ENCODE data around the gene MAP2K3. TPM values are rescaled to one million over a fixed set of nuclear protein-coding genes. Genes with fewer than 3 reads are reported as not detected.

MAP2K3 gene
- total and polyA plus RNA-seq, 5 donors: 29.6 to 61.2 (median 39.2) TPM

DNA sequence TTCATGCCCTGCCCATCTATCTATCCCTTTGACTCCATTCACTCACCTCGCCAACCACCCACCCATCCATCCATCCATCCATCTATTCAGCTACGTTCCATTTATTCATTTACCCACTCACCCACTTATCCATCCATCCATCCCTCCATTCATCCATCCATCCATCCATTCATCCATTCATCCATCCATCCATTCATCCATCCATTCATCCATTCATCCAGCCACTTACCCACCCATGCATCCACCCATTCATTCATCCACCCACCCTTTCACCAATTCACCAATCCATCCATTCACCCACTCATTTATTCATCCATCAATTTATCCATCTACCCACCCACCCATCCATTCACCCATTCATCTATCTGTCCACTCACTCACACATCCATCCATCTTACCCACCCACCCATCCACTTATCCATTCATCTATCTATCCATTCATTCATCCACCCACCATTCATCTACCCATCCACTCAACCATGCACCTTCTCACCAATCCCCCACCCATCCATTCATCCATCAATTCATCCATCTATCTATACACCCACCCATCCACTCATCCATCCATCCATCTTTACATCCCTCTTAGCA, 72.1 kb downstream of the MAP2K3 start:
- H3K4me1 ChIP-seq (ENCODE audit: control insufficient read depth, insufficient read depth, low read length): peaks cover 14% of the 10 kb centered on the region
- no peak for DNase-seq
- intact Hi-C loops (cut with DNase I): no loop called here
- H3K27ac ChIP-seq (ENCODE audit: low read length): no peak overlapping the region
- no peak for ATAC-seq
- no peaks in the 10 kb centered on the region for H3K27me3 ChIP-seq (ENCODE audit: control insufficient read depth, insufficient read depth)
- no peak overlapping the region for H3K4me3 ChIP-seq (ENCODE audit: low read length)
- WGBS: 96% methylated on average over 2 of the region's 2 CpGs
- no peaks in the 10 kb centered on the region for H3K9me3 ChIP-seq (ENCODE audit: control insufficient read depth, low read length)

DNA sequence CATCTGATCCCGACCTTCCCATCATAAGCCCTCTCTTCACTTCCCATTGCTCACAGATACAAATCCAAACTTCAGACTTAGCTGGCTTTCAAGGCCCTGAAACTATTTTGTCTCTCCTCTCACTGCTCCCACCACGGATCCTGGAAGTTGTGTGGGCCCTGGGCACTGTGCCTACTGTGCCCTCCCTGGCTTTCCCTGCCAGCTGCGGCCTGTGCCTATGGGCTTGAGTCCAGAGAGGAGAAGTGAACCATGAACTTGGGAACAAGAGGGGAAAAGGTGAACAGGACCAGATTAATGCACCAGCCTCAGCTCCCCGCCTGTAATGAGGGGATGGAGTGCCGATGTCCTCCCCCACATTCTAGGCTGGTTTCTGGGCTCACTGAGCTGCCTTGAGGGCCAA, 72.8 kb downstream of the MAP2K3 start:
- 76% methylated on average over 5 of the region's 5 CpGs for WGBS
- intact Hi-C loops (cut with DNase I): no loop called here
- no peaks in the 10 kb centered on the region for H3K27me3 ChIP-seq (ENCODE audit: control insufficient read depth, insufficient read depth)
- H3K9me3 ChIP-seq (ENCODE audit: control insufficient read depth, low read length): no peaks in the 10 kb centered on the region
- peaks cover 14% of the 10 kb centered on the region for H3K4me1 ChIP-seq (ENCODE audit: control insufficient read depth, insufficient read depth, low read length)
- H3K4me3 ChIP-seq (ENCODE audit: low read length): no peak overlapping the region
- no peak overlapping the region for H3K27ac ChIP-seq (ENCODE audit: low read length)
- peak in 2 of 3 donors; percentile 7 to 31 for DNase-seq
- ATAC-seq: no peak

DNA sequence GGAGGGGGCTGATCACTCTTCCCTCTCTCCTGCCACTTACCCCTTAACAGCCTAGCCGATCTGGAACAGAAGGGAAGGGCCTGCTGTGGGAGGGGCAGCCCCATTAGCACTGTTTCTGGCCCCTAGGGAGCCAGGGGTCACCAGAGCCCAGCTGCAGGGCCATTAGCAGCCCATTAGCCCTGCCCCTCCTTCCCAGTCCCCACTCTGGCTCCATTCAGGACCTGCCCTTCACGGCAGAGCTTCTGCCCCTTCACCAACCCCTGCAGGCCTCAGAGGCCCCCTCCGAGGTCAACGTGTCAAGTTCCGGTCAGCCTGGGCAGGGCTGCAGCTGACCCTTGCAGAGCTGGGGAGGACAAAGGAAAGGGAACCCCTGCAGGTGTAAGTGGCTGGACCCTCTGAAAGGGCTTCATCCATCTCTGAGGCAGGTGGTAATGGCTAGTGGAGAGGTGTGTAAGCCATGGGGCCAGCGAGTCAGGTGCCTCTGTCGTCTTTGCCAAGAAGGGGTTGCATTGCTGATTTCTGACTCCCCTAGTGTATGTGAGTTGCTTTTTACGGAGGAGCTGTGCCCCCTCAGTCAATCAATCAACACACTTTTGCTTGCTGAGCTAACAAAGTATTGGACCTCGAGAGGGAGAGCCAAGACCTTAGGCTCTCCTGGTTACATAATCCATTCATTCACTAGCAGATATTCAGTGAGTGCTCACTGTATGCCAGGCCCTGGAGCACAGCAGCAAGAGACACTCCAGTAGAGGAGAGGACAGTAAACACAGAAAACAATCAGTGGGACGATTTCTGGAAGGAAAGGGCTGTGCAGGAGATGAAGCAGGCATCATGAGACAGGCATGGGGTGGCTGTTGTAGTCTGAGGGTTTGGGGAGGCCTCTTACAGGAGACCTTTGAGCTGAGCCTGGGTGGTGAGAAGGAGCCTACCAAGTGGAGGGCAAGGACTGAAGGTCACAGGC, 73.5 kb downstream of the MAP2K3 start:
- Histone ChIP-seq H3K4me3 (ENCODE audit: low read length) (no peak overlapping the region), H3K4me1 (ENCODE audit: control insufficient read depth, insufficient read depth, low read length) (peaks cover 14% of the 10 kb centered on the region), H3K9me3 (ENCODE audit: control insufficient read depth, low read length) (no peaks in the 10 kb centered on the region), H3K27ac (ENCODE audit: low read length) (peak overlapping the region; percentile 78), H3K27me3 (ENCODE audit: control insufficient read depth, insufficient read depth) (no peaks in the 10 kb centered on the region)
- WGBS: 60% methylated on average over 10 of the region's 10 CpGs
- DNase-seq (peak in 2 of 3 donors; percentile 12 to 32), ATAC-seq (peak; percentile 16 to 47)
- intact Hi-C loops (cut with DNase I): no loop called here

DNA sequence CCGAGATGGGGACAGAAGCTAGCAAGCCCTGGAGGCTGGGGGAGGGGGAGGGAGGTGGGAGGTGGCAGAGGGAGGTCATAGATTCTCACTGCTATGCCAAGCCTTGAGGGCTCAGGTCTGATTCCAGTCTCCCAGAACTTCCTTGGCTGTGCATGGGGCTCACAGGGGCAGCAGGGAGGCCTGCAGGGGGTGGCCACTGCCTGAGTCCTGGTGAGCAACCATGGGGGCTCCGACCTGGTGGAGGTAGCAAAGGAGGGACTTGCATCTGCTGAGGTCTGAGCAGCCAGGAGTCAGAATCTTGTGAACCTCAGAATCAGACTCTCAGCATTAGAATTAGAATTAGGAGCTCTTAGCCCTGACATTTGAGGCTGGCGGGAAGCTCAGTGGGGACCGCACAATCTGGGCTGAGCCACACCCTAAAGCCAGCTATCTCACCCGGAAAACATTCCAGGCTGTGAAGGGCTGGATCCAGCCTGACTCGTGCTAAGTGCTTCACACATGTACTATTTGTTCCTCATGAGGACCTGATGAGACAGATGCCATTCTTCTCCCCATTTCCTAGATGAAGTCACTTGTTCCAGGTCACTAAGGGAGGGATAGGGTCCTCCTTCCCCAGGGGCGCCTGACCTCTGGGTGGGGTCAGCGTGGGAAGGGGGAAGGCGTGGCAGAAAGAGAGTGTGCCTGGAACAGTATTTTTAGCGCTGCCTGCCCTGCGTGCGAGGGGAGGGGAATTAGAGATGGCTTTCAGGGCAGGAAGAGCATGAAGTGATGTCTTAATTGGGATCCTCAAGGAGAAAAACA, 74.4 kb downstream of the MAP2K3 start:
- Histone ChIP-seq H3K9me3 (ENCODE audit: control insufficient read depth, low read length) (no peaks in the 10 kb centered on the region), H3K4me3 (ENCODE audit: low read length) (no peak overlapping the region), H3K27me3 (ENCODE audit: control insufficient read depth, insufficient read depth) (no peaks in the 10 kb centered on the region), H3K27ac (ENCODE audit: low read length) (peak overlapping the region; percentile 78), H3K4me1 (ENCODE audit: control insufficient read depth, insufficient read depth, low read length) (peaks cover 14% of the 10 kb centered on the region)
- ATAC-seq (peak; percentile 93 to 95), DNase-seq (peak; percentile 68 to 80 (median 72))
- 38% methylated on average over 12 of the region's 12 CpGs for WGBS
- intact Hi-C loops (cut with DNase I): no loop called here

DNA sequence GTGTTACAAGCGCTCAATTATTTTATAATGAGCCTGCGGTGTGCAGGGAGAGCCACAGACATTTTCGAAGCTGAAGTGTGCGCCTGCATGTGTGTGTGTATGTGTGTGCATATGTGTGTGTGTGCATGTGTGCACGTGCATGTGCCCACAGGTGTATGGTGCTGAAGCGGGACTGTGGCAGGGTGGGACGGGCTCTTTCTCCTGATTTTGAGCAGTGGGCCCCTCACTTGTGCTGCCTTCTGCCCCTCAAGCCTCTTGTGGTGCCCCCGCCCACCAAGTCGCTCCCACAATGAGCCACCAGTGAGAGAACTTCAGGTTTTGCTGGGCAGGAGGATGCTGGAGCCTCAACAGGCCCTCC, 75.0 kb downstream of the MAP2K3 start:
- intact Hi-C loops (cut with DNase I): no loop called here
- H3K4me1 ChIP-seq (ENCODE audit: control insufficient read depth, insufficient read depth, low read length): peaks cover 14% of the 10 kb centered on the region
- ATAC-seq (peak; percentile 3 to 13), DNase-seq (peak in 2 of 3 donors; percentile 5 to 19)
- WGBS: 92% methylated on average over 9 of the region's 9 CpGs
- peak overlapping the region; percentile 34 for H3K27ac ChIP-seq (ENCODE audit: low read length)
- no peak overlapping the region for H3K4me3 ChIP-seq (ENCODE audit: low read length)
- no peaks in the 10 kb centered on the region for H3K27me3 ChIP-seq (ENCODE audit: control insufficient read depth, insufficient read depth)
- H3K9me3 ChIP-seq (ENCODE audit: control insufficient read depth, low read length): no peaks in the 10 kb centered on the region

DNA sequence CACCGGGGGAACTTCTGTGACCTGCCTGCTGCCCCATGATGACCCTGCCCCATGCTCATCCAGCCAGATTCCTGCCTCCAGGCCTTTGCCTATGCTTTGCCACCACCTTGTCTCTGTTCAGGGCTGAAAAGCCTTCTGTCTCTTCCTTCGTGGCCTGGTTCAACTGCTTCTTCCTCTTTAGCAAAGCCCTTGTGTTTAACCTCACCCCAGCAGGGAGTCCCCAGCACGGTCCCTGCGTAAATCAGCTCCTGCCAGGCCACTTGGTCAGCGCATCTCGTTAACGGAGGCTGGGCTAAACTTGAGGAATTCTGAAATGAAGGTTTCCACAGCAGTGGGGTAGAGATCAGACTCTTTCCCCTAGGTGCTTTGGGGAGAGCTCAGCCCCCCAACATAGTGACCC, 75.5 kb downstream of the MAP2K3 start:
- ATAC-seq: no peak
- no peaks in the 10 kb centered on the region for H3K27me3 ChIP-seq (ENCODE audit: control insufficient read depth, insufficient read depth)
- intact Hi-C loops (cut with DNase I): no loop called here
- DNase-seq: peak in 1 of 3 donors; percentile 2
- no peak overlapping the region for H3K27ac ChIP-seq (ENCODE audit: low read length)
- 72% methylated on average over 7 of the region's 7 CpGs for WGBS
- H3K9me3 ChIP-seq (ENCODE audit: control insufficient read depth, low read length): no peaks in the 10 kb centered on the region
- H3K4me1 ChIP-seq (ENCODE audit: control insufficient read depth, insufficient read depth, low read length): peaks cover 14% of the 10 kb centered on the region
- H3K4me3 ChIP-seq (ENCODE audit: low read length): no peak overlapping the region

DNA sequence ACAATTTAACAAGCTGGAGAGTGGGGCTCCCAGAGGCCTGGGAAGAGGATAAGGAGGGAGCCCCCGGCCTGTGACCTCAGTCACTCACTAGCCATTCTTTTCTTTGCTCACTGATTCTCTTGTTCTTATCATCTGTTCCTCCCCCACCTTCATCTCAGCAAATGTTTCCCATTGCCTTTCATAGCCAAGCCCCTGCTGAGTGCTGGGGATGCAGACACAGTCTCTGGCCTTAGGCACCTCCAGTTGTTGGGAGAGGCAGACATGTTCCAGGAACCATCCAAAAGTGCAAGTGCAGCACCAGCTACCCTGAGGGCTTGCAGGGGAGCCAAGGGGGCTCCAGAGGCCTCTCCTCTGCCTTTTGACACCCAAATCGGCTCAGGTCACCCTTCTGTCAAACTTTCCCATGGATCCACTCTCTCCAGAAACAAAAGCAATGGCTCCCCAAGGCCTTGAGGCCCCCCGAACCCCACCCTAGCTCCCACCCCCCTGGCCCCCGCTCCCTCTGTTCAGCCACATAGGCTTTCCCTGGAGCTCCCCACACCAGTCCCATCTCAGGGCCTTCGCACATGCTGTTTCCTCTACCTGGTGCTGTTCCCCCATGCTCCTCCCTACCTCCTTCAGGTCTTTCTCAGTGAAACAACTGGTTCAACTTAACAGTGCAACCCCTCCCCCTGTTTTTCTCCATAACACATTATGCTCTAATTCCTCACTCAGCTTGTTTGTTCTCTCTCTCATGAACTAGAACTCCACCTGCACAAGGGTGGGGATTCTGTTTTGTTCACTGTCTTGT, 76.7 kb downstream of the MAP2K3 start:
- Histone ChIP-seq H3K9me3 (ENCODE audit: control insufficient read depth, low read length) (no peaks in the 10 kb centered on the region), H3K27me3 (ENCODE audit: control insufficient read depth, insufficient read depth) (no peaks in the 10 kb centered on the region), H3K27ac (ENCODE audit: low read length) (no peak overlapping the region), H3K4me1 (ENCODE audit: control insufficient read depth, insufficient read depth, low read length) (peaks cover 14% of the 10 kb centered on the region), H3K4me3 (ENCODE audit: low read length) (no peak overlapping the region)
- intact Hi-C loops (cut with DNase I): no loop called here
- ATAC-seq: no peak
- peak in 1 of 3 donors; percentile 16 for DNase-seq
- WGBS: 76% methylated on average over 5 of the region's 5 CpGs

DNA sequence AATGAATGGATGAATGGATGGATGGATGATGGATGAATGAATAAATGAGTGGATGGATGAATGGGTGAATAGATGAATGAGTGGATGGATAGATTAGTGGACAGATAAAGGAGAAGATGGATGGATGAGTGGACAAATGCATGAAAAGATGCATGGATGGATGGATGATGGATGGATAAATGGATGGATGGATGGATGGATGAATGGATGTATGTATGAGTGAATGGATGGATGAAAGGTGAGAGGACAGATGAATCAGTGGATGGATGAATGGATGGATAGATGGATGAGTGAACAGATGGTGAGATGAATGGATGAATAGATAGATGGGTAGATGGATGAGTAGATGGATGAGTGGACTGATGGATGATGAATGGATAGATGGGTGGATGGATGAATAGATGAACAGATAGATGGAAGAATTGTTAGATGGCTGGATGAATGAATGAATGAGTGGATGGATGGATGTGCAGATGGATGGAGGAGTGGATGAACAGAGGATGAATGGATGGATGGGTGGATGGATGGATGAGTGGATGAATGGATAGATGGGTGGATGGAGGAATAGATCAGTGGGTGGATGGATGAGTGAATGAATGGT, 77.9 kb downstream of the MAP2K3 start:
- Histone ChIP-seq H3K9me3 (ENCODE audit: control insufficient read depth, low read length) (no peaks in the 10 kb centered on the region), H3K27ac (ENCODE audit: low read length) (no peak overlapping the region), H3K4me3 (ENCODE audit: low read length) (no peak overlapping the region), H3K4me1 (ENCODE audit: control insufficient read depth, insufficient read depth, low read length) (peaks cover 14% of the 10 kb centered on the region), H3K27me3 (ENCODE audit: control insufficient read depth, insufficient read depth) (no peaks in the 10 kb centered on the region)
- DNase-seq: no peak
- ATAC-seq: no peak
- intact Hi-C loops (cut with DNase I): no loop called here

DNA sequence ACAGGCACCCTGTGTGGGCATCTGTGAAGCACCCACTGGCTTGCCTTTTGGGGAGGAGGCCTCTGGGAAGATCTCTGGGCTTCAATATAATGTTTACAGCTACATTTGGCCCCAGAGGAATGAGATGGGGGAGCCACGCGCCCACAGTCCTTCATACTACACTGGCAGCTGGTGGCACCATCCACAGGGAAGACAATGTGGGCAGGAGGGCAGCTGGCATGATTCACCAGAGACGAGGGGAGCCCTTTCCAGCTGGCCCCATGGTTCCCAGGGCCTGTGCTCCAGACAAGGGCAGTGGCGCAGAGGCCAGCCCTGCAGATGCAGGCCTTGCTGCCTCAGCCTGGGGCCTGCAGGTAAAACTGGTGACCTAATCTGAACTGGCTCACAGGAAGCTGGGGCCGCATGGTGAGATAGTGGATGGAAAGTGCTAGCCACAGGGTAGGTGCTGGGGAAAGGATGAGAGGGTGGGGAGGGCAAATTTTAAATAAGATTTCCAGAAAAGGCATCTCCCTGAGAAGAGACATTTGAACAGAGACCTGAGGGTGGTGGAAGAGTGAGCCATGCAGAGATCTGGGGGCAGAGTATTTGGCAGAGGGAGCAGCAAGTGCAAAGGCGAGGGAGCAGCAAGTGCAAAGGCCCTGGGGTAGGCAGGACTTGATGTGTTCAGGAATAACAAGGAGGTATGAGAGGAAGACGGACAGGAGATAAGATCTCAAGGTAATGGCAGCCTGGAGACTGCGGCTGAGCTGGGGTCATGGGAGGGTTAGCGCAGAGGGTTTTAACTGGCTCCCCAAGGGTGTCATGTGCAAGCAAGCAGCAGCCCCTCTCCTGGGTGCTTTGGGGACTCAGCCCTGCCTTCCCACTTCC, 79.5 kb downstream of the MAP2K3 start:
- DNase-seq (peak in 1 of 3 donors; percentile 24), ATAC-seq (no peak)
- Histone ChIP-seq H3K27me3 (ENCODE audit: control insufficient read depth, insufficient read depth) (no peaks in the 10 kb centered on the region), H3K27ac (ENCODE audit: low read length) (no peak overlapping the region), H3K4me3 (ENCODE audit: low read length) (no peak overlapping the region), H3K9me3 (ENCODE audit: control insufficient read depth, low read length) (no peaks in the 10 kb centered on the region), H3K4me1 (ENCODE audit: control insufficient read depth, insufficient read depth, low read length) (peaks cover 6% of the 10 kb centered on the region)
- intact Hi-C loops (cut with DNase I): no loop called here
- WGBS: 86% methylated on average over 9 of the region's 9 CpGs
